Choroid plexus epithelial cell (primary cell): Measurements from ENCODE around the gene TUBA1C.

Experiments used
- DNase-seq: peaks from one replicate; pipeline ENCODE4 v3.0.0-alpha.2; 2010; ENCODE audit warnings: low read depth
- H3K4me3 ChIP-seq: 2 replicates; pipeline ENCODE4 v1.5.1; 2011; ENCODE audit warnings: low read depth, mild to moderate bottlenecking, control low read depth, low read length, moderate library complexity
- TF ChIP-seq, protein P1 (sequence below): conservative IDR thresholded peaks from 2 replicates; pipeline ENCODE4 v1.5.1; 2011; ENCODE audit warnings: low read depth, mild to moderate bottlenecking, control low read depth, inconsistent platforms, low read length, moderate library complexity

Gene TUBA1C

DNA sequence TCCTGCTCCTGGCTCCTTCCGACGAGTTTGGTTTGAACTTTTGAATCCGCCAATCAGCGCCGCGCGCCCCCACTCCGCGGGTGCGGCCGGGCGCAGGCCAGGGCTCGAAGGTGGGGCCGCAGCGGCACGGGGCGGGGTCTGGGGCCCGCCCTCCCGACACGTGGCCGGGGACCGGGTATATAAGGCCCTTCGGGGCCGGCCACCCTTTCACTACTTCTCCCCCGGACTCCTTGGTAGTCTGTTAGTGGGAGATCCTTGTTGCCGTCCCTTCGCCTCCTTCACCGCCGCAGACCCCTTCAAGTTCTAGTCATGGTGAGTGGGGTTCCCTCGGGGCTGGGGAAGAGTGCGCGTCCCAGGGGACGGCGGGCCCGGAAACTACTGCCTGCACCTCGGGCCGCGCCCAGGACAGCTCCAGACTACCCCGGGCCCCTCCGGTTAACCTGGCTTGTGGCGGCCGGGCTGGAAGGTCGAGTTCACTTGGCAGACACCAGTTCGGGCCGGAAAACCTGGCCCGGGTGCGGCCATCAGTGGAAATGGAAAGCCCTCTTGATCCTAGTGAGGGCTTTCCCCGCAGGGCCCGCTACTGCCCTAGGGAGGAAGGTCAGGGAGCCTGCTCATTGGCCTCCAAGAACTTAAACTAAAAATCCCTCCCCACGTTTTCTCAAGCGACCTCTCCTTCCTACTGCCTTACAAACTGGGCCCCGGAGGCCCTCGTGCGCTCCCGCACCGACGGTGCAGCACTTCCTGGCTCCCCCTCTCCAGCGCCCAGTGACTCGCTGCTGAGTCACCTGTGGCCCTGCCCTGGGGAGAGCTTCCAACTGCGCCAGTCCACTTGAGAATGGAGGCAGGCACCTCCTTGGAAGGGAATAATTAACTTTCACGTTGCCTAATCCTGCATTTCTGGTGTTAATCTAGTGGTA lies at the start of gene TUBA1C:
Gene TUBA1C, plus strand, starts transcription at position 210 of the 920 bp plus-strand sequence. Its CDS starts 100 bp downstream, at position 310.
- TF ChIP-seq, protein P1, sequence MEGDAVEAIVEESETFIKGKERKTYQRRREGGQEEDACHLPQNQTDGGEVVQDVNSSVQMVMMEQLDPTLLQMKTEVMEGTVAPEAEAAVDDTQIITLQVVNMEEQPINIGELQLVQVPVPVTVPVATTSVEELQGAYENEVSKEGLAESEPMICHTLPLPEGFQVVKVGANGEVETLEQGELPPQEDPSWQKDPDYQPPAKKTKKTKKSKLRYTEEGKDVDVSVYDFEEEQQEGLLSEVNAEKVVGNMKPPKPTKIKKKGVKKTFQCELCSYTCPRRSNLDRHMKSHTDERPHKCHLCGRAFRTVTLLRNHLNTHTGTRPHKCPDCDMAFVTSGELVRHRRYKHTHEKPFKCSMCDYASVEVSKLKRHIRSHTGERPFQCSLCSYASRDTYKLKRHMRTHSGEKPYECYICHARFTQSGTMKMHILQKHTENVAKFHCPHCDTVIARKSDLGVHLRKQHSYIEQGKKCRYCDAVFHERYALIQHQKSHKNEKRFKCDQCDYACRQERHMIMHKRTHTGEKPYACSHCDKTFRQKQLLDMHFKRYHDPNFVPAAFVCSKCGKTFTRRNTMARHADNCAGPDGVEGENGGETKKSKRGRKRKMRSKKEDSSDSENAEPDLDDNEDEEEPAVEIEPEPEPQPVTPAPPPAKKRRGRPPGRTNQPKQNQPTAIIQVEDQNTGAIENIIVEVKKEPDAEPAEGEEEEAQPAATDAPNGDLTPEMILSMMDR = no peak
- peak within 1 kb of the TSS; percentile 94 for H3K4me3 ChIP-seq
- peak; percentile 96 for DNase-seq

DNA sequence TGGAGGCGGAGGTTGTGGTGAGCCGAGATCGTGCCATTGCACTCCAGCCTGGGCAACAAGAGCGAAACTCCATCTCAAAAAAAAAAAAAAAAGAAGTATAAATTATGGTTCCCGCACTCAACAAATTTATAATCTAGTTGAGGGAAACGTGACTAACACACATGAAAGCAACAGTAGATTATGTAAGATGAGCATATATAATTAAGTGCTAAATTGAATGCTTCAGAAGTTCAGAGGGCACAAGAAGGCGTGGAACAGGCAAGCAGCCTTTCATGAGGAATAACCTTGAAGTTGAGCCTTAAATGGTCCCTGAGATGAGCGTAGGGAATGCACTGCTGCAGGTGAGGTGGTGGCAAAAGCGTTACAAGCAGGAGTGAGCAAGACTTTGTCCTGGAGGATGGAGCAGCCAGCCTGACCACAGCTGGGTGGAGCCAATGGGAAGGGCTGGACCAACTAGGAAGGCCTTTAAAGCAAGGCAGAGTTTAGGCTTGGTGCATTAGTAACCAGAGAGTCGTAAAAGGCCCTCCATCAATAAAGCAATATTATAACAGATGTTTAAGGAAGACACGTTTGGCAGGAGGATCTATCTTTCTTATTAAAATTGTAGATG lies 45.4 kb upstream of the TUBA1C start:
- TF ChIP-seq, protein P1 = no peak
- no peak for DNase-seq

DNA sequence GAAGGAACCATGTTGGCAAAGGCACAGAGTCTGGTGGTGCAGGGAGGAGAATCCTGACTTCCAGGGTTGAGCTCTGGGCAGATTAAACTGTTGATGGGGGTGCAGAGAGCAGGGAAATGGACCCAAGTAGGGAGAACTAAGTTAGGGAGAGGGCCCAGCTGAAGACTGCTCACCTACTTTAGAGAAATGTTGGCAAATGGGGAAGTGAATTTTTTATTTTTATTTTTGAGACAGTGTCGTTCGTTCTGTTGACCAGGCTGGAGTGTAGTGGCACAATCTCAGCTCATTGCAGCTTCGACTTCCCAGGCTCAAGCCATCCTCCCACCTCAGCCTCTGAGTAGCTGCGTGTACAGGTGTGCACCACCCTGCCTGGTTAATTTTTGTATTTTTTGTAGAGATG lies 43.9 kb upstream of the TUBA1C start:
- TF ChIP-seq, protein P1 = no peak
- H3K4me3 ChIP-seq = no peak overlapping the region
- no peak for DNase-seq

More for the DNA sequence above, 45.4 kb upstream of the TUBA1C start:
- no peak overlapping the region for H3K4me3 ChIP-seq

DNA sequence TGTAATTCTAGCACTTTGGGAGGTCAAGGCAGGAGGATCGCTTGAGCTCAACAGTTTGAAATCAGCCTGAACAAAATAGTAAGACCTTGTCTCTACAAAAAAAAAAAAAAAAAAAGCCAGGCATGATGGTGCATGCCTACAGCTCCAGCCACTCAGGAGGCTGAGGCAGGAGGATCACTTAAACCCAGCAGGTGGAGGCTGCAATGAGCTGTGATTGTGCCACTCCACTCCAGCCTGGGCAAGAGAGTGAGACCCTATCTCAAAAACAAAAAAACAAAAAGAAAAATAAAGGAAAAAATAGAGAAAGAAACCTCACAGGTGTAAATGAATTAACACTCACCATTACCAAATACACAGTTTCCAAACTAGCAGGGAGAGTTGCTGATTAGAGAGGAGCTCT lies 41.8 kb upstream of the TUBA1C start:
- no peak for DNase-seq
- TF ChIP-seq, protein P1 = no peak
- H3K4me3 ChIP-seq = no peak overlapping the region

DNA sequence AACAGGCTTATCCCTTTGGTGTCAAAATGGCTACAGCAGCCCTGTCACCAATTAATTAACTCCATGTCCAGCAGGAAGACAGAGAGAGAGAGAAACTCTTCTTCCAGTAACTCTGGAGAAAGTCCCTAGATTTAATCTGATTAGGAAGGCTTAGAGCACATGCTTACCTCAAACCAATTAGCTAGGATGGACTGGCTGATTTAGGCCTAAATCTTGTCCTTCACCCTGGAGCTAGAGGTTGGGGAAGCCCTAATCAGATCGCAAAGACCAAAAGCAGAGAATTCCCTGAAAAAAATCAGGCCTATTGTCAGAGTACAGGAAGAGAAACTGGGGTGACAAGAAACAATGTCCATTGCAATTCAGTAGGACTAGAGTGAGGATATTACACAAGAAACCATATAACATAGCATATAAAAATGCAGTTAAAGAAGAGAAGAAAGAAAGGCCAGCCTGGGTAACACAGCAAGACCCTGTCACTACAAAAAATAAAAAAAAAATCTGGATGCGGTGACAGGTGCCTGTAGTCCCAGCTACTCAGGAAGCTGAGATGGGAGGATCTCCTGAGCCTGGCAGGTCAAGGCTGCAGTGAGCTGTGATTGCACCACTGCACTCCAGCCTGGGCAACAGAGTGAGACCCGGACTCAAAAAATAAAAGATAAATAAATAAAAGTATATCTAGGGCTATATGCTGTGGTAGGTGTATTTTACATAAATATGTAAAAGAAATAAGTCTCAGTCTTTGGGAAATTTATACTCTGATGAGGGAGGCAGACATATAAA lies 41.1 kb upstream of the TUBA1C start:
- TF ChIP-seq, protein P1 = no peak
- no peak for DNase-seq
- no peak overlapping the region for H3K4me3 ChIP-seq

DNA sequence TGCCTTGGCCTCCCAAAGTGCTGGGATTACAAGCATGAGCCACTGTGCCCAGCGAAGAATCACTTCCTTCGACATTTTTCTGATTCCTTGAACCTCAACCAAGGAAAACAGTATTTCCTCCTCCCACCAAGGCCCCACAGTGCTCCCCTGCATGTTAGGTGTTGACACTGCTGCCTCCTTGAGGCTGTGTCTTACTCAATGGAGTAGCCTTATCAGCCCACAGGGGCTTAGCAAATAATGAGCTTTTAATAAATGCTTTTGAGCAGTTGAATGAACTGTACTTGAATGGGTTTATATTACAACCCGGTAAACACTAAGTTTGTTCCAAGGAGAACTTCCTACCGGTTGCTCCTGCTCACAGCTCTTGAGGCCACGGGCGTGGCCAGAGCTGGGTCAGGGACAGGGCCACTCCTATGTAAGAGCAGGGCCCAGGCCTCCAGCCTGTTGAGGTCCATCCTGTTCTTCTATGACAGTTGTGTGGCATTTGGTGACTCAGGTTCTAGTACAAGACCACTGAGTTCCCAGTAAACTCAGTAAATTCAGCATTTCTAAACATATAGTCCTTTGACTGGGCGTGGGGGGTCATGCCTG lies 39.2 kb upstream of the TUBA1C start:
- H3K4me3 ChIP-seq = no peak overlapping the region
- TF ChIP-seq, protein P1 = peak; percentile 49
- DNase-seq = peak; percentile 77
